GM18873 (cell line): Measurements from ENCODE around the gene MCF2L2.
"Not testable (repeated sequence)": the region's sequence is repeated elsewhere in the genome, so short reads cannot be mapped to it uniquely, and the experiment has no call there.

Experiments
- ATAC-seq: cut with Tn5 transposase; IDR thresholded peaks from one replicate; pipeline ENCODE4 v1.9.1; 2021; ENCODE audit warnings: mild to moderate bottlenecking, moderate library complexity, moderate number of reproducible peaks; ENCODE audit not compliant: unreplicated experiment, low FRiP score

Gene MCF2L2, protein sequence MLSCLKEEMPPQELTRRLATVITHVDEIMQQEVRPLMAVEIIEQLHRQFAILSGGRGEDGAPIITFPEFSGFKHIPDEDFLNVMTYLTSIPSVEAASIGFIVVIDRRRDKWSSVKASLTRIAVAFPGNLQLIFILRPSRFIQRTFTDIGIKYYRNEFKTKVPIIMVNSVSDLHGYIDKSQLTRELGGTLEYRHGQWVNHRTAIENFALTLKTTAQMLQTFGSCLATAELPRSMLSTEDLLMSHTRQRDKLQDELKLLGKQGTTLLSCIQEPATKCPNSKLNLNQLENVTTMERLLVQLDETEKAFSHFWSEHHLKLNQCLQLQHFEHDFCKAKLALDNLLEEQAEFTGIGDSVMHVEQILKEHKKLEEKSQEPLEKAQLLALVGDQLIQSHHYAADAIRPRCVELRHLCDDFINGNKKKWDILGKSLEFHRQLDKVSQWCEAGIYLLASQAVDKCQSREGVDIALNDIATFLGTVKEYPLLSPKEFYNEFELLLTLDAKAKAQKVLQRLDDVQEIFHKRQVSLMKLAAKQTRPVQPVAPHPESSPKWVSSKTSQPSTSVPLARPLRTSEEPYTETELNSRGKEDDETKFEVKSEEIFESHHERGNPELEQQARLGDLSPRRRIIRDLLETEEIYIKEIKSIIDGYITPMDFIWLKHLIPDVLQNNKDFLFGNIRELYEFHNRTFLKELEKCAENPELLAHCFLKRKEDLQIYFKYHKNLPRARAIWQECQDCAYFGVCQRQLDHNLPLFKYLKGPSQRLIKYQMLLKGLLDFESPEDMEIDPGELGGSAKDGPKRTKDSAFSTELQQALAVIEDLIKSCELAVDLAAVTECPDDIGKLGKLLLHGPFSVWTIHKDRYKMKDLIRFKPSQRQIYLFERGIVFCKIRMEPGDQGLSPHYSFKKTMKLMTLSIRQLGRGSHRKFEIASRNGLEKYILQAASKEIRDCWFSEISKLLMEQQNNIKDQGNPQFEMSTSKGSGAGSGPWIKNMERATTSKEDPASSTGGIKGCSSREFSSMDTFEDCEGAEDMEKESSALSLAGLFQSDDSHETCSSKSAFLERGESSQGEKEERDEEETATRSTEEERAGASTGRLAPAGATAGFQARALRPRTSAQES

DNA sequence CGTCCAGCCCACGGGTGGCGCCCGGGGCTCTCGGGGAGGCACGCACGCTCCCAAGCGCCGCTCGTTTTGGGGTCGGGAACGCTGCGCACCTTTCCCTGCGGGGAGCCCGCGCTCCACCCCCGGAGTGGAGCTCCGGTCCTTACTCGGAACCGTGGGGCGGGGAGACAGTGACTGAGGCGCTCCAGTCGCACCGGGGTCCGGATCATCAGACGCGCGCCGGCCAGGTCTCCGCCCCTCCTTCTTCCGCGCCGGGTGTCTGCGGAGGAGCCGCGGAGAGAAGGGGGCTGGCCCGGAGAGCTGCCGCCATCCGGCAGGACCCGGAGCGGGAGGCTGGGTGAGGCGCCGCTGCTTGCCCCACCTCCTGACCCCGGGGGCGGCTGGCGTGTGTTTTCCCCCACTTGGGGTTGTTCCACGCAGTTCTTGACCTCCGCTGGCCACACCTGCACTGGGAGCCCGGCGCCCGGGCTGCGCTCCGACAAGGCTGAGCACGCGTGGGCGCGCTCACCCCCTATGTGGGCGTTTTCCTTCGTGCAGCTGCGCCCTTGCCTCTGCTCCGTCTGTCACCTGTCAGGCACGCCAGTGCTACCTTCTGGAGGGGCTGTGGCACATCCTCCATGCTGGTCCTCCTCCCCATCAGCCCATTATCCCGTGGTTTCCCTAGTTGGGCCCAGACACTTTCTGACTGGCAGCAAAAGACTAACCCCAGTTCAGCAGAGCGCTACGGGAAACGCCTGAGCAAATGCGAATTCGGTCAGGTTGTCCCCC lies at the start of gene MCF2L2:
TSS of gene MCF2L2 (minus strand) at position 173 of the 765 bp plus-strand sequence. CDS start 642 bp downstream, outside the sequence.
- ATAC-seq = peak; percentile 65

DNA sequence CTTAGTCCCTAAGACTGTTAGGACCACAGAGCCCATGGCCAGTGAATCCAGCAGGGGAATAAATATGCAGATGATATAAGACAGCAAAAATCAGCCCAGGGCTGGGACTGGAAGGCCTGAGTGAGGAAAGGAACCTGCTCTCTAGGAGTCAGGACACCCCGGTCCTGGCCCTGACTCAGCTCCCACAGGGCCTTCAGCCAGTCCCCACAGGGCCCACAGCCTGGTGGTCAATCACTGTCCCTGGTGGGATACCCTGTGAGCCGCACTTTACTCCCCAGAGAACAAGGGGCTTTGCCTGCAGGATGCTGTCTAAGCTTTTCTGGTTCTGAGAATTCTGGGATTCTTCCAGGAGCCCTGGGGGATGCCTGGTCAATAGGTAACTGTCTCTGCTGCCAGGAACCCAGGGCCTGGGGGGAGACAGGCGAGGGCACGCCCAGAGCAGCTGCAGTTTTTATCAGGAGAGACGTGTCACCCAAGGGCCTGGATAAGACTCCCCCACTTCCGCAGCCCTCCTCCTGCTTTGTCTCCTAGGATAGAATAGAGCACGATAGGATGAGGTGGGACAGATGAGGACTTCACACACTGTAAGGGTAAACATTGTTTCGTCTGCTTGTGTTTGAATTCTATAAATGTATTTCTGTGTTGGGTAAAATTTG lies 49.5 kb upstream of the MCF2L2 start:
- ATAC-seq = no peak

DNA sequence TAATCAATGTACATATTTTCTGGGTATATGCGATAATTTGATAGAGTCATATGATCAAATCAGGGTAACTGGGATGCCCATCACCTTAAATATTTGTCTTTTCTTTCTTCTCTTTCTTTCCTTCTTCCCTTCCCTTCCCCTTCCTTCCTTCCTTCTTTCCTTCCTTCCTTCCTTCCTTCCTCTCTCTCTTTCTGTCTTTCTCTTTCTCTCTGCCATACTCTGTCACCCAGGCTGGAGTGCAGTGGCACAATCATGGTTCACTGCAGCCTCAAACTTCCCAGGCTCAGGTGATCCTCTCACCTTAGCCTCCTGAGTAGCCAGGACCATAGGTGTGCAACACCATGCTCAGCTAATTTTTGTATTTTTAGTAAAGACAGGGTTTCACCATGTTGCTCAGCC lies 47.3 kb upstream of the MCF2L2 start:
- ATAC-seq = not testable (repeated sequence)

DNA sequence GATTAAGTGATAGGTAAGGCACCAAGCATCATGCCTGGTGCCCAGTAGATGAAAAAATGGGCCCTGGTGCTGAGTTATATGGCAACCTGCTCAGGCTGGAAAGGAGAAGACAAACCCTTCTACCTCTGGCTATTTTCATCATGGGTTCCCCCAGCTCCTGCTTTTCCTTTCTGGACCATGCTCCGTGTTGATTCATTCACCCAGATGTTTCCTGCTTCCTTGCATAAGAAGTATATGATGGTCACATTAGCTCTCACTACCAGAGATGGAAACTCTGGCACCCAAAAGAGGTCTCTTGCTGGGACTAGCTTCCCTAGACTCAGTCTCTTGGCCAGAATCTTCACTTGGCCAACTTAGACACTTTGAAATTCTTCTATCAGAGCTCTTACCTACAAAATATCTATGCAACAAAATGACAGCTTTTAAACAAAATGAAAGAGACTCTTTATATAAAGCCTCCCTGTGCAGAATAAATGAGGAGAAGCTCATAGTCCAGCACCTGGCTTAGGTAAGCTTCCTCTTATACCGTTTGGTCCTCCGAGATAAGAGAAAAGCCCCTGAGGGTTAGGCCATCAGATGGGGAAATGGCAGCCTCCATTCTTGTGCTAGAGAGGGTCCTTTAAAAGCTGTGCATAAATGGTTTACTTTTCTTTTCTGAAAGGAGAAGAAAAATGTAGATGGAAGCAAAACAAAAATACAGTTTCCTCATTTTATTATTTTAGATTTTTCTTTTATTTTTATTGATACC lies 46.8 kb upstream of the MCF2L2 start:
- no peak for ATAC-seq

DNA sequence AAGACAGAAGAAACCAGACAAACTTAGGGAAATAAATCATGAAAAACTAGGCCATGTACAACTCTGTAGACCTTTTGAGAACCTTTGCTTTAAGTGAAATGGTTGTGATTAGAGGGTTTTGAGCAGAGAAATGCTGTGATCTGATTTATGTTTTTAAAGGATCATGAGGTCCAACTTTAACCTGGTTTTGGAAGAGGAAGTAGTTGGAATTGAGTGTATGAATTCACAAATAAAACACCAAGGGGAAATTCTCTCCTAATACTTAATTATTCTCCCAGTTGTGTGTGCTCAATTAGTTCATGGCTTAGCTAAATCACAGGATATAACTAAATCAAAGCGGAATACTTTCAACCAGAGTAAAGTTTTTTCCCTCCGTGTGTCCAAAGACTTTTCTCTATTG lies 45.5 kb upstream of the MCF2L2 start:
- no peak for ATAC-seq

DNA sequence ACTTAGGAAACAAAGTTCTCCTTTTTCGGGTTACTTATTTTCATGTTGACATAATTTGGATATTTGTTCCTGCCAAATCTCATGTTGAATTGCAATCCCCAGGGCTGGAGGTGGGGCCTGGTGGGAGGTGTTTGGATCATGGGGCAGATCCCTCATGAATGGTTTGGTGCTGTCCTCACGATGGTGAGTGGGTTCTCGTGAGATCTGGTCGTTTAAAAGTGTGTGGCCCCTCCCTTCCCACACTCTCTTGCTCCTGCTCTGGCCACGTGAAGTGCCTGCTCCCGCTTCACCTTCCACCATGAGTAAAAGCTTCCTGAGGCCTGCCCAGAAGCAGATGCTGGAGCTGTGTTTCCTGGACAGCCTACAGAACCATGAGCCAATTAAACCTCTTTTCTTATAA lies 43.7 kb upstream of the MCF2L2 start:
- no peak for ATAC-seq

DNA sequence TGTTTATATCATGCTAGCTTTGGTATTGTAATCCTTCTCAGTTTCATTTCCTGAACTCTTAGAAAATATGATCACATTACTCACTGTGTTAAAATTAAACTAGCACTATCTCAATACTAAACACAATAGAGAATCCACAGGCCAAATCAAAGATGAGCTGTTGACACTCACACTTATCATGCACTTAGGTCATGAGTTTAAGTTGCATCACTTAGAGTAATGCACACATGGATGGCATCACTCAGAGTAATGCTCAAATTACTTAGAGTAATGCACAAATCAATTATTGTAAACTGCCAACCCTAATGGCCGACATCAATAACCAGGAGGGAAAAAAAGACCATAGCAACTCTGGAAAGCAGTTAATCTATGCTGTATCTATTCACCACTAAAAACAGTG lies 40.0 kb upstream of the MCF2L2 start:
- no peak for ATAC-seq

DNA sequence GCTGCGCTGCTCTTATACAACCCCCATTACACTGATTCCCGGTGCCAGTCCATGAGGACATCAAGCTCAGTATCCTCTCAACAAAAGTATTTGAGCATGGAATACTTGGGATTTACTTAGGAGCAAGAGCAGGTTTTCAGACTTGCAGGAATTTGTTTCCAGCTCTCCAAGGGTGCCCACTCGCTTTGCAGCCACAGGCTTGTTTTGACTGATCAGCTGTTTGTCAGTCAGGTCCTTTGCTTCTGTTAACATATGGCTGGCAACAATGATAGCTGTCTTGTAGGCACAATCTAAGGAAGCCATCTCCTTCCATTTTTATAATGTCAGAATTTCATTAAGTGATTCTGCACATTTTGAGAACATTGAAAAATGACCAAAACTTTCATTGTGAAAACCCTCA lies 38.2 kb upstream of the MCF2L2 start:
- no peak for ATAC-seq

DNA sequence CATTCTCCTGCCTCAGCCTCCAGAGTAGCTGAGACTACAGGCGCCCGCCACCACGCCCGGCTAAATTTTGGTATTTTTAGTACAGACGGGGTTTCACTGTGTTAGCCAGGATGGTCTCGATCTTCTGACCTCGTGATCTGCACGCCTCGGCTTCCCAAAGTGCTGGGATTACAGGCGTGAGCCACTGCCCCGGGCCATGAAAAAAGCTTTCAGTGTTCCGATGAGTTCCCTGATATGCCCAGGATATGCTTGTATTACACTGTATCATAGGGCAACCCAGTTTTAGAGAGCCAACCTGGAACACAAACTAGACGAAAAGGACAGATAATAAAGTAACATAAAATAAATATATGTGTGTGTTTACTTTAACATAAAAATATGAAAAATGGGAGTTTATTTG lies 37.3 kb upstream of the MCF2L2 start:
- not testable (repeated sequence) for ATAC-seq

DNA sequence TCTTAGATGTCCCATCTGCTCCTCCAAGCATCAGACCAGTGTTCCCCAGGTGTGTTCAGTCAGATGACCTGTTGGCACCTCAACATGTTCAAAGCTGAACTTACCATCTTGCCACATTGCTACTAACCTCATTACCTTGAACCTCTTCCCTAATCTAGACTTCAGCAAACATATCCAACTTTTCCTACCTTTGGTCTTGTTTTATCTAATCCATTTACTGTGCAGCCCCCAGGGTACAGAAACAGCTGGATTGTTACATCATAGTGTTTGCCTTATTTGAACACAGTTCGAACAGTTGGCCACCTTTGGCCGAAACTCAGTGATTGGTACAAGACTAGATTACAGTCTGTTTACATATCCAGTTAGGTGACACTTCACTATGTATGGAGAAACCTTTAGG lies 36.1 kb upstream of the MCF2L2 start:
- no peak for ATAC-seq

DNA sequence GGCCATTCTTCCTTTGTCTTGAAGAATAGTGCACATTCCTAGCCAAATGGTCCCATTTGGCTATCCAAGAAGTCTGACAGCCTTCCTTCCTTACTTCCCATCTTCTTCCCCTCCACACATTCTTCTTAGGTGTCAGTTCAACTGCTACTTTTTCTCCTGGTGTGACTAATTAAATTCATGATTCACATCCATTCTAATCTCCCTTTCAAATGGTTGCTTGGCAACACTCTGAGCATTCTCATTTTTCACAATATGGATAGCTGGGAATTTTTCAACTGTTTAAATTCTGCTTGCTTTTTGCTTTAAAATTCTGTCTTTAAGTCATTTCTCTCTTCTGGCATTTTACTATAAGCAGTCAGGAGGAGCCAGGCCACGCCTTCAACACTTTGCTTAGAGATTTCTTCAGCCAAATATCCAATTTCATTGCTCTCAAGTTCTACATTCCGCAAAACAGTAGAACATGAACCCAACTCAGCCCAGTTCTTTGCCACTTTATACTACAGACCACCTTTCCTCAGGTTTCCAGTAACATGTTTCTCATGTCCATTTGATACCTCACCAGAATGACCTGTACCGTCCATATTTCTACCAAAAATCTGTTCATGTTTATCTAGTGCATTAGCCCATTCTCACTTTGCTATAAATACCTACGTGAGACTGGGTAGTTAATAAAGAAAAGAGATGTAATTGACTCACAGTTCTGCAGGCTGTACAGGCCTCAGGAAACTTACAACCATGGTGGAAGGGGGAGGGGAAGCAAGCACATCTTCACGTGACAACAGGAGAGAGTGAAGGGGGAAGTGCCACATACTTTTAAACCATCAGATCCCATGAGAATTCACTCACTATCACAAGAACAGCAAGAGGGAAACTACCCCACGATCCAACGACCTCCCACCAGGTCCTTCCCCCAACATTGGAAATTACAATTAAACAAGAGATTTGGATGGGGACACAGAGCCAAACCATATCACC lies 31.9 kb upstream of the MCF2L2 start:
- no peak for ATAC-seq

DNA sequence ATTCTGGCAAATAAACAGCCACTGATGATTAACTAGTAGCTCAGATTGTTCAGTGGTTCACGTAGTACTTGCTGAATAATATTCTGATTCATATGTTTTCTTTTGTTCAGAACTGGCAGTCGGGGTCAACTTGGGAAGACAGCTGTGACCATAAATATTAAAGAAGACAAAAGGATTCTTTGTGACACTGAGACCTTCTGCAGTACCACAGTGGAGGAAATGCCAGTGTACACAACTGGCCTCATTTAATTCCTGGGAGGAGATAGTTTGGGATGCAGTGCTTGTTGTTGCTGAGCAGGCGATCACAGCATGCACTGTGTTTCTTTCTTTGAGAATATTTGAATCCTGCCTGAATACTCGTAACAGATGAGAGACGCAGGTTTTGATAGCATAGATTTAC lies 26.7 kb upstream of the MCF2L2 start:
- no peak for ATAC-seq

DNA sequence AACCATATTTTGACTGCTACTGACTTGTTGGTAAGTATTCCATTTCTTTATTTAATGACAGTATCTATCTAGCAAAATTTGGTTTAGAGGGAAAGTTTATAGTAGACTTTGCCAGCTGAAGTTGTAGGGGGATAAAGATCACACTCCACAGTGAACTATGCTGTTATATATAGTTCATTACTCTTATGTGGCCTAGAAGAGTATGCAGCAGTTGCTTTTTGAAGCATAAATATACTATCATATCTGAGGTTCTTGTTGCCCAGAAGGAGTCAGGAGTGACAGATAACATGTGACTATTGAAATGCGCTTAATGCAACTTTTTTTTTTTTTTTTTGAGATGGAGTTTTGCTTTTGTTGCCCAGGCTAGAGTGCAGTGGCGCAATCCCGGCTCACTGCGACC lies 25.6 kb upstream of the MCF2L2 start:
- ATAC-seq = no peak

DNA sequence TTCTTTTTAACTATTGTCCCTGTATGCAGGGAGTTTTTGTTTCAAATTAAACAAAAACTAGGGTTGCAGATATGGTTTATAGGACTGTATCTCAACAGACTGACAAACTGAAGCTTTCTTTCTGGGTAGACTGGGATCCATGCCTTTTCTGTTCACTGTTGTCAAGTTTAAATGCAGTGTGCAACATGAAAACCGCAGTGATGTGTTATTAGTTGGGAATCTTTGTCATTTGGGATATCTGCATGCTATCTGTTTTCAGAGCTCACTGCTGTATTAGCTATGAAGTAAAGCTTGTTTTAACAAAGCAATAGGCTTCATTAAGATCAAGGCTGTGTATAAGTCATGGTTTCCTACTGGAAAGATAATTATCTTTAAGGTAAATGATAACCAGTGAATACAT lies 21.4 kb upstream of the MCF2L2 start:
- no peak for ATAC-seq

DNA sequence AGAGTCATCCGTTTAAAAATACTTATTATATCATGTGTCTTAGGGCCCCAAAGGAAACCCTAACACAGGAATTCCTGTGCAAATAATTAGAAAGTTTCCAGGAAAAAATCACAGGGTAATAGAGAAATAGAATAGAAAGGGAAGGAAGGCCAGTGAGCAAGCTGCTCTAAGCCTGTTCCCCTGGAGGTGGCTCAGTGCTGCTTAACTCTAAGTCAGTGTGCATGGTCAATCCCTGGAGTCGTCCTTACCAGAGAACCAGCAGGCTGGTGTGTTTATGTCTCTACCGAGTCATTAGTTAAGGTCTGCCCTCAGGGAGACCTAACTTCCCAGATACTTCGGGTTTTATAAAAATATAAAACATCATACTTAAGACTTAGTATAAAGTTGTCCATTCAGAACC lies 21.0 kb upstream of the MCF2L2 start:
- ATAC-seq = no peak

DNA sequence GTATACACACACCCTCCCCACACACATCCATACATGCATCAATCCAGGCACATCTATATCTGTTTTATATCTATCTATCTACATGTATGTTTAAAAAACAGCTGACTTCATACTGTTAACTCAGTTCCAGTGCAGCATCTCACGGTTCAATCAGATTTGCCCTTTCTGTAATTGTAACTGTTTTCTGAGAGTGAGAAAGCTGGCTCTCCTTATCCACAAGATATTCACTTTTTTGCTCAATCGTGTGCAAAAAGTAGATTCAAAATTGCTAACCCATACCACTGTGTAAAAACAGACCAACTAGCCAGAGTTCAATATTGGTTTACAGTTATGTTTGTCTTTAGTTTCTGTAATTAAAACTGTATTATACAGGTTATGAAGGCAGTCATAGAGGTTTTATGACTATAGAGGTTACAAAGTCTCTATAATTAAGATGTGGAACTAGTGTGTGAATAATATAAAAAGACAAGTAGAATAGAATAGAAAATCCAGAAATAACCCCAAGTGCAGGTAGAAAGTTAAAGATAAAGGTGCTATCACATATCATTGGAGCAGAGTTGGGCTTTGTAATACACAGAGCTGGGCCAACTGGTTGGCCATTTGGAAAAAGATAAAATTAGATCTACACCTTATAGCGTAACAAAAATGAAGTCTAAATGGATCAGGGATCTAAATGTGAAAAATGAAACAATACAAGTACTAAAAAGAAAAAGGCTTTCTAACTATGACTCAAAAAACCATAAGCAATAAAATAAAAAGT lies 20.1 kb upstream of the MCF2L2 start:
- ATAC-seq = no peak
